Measurements from ENCODE around the gene CPNE1.
"Not testable (repeated sequence)": the region's sequence is repeated elsewhere in the genome, so short reads cannot be mapped to it uniquely, and the experiment has no call there.

The CPNE1 gene

DNA sequence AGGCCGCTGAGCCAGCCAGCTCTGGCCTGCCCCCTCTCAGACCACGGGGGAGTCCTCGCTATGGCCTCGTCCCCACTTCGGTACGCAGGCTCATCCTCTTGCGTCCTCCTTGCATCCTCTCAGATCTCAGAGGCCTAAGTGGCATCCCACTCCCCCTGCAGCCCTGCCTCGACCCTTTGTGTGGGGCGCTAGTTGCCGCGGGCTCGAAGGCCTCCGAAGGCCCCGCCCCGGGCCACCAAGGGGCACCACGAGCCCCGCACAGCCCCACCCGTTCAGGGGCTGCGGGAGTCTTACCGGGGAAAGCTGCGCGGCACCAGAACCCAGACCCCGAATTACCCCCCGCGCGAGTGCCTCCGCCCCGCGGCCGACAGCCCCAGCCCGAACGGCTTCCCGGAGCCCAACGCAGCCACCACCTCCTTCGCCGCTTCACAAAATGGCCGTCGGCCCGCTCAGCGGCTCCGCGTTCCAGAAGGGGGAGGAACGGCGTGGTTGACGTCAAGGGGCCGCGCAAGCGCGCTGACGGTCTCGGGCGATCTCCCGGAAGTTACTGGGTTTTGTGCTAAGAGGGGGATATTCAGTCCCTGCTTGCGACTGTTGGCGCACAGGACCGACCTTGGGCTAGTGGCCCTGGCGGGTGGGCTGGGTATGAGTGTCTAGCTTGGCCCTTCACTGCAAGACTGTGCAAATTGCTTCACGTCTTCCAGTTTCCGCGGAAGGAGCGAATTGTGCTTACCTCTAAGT is at the start of gene CPNE1, which contains the start of gene RBM12:
CPNE1 (minus strand) TSS at position 435 of the 741 bp plus-strand sequence. CDS start 31,977 bp downstream, outside the sequence.
RBM12 (minus strand) TSS at position 435 of the 741 bp plus-strand sequence. CDS start 9,578 bp downstream, outside the sequence.
- no peak for DNase-seq

DNA sequence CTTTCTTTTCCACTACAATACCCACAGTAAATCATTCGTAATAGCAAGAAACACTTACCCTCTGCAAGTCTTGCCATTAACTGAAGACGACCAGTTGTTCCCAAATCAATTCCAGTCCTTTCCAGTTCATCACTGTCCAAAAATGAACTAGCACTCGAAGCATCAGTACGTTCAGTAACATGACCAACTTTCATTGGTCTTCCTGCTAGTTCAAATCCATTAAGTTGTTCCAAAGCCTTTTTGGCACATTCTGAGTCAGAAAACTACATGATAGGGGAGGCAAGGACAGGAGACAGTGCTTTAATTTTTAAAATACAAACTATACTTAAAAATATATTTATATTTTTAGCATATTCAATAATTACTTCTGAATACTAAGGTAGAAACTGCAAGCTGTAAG is 49.4 kb upstream of the CPNE1 start:
- no peak for DNase-seq

DNA sequence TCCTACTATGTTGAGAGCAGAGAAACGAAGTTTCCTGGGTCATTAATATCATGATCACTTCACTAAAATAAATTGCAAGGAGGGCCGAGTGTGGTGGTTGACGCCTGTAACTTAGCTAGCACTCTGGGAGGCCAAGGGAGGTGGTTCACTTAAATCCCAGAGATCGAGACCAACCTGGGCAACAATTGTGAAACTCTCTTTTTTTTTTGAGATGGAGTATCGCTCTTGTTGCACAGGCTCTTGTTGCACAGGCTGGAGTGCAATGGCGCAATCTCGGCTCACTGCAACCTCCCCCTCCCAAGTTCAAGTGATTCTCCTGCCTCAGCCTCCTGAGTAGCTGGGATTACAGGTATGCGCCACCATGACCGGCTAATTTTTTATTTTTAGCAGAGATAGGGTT is 48.4 kb upstream of the CPNE1 start:
- DNase-seq: not testable (repeated sequence)

DNA sequence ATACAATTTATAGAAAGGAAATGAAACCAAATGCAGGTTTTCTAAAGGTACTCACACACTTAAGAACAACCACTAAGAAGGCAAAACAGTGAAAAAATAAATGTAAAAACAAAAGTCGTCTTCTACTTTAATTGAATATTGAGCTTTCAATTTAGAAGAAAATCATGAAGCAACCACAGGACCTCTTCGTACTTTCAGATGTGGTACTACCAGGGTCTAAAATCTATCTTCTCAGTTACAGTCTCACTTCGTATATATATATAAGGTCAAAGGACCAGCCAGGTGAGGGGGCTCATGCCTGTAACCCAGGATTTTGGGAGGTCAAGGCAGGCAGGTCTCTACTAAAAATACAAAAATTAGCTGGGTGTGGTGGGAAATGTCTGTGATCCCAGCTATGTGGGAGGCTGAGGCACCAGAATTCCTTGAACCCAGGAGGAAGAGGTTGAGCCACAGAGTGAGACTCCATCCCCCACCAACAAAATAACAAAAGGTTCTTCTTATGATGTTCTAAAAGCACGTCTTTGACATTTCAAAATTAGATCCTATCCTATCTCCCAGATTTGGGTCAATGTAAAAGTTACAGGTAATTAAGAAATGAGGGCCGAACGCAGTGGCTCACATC is 47.0 kb upstream of the CPNE1 start:
- DNase-seq: no peak

DNA sequence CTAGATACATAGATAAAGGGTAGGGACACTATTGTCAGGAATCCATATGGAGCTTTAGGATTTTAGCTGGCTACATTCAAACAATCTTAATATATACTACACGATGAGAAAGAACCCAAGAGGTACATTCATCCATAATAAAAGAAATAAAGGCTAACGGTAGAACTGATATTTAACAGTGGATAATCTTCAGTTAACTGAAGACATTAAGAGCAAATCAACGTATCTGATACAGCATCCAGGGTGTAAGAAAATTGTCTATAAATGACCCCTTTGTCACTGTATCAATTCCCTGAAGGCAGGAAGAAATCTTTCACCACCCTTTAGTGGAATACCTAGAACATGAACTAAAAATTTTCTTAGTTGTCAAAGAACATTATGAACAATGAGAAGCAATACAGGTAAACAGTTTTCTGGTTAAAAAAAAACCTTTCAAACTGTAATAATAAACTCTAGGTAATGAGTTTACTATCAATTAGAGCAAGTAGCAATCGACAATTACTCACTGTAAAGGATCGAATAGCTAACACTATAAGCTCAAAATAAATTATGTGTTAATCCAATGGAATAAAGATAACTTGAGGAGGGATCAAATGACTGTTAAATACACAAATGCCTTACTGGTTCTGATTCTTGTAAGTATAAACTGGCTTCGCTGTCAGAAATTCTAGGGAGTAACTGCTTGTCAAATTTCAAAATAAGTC is 46.3 kb upstream of the CPNE1 start:
- DNase-seq: no peak

DNA sequence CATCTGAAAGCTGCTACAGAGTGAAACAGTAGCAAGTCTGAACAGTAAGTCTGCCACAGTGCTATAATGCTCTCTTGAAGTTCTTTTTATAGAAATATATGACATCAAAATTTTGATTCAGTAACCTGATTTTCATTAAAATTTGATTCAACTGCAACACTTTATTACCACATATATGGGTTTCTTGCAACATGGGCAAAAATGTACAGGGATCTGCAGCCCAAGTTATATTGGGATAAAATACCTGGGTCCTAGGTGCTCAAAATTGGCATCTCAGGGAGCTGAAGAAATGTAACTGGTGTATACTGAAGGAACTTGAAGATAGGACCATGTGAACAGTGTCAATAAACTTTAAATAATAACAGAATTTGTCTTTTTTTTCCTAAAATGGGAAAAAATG is 45.3 kb upstream of the CPNE1 start:
- no peak for DNase-seq

DNA sequence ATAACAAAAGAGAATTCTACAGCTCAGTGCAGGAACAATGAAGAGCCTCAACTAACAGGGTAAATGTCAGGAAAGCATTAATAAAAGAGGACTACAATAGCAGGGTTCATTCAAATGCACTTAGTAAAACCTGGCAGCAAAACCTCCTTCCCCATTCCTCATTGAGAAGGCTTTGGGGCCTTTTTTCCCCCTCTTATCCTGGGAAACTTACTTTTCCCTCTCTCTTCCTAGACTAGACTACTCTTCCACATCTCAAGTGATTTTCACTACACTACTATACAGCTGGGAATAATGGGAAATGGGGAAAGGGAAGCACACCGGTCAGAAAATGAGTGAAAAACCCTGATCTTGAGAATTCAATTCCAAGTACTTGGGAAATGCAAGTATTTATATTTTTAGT is 44.6 kb upstream of the CPNE1 start:
- DNase-seq: no peak

DNA sequence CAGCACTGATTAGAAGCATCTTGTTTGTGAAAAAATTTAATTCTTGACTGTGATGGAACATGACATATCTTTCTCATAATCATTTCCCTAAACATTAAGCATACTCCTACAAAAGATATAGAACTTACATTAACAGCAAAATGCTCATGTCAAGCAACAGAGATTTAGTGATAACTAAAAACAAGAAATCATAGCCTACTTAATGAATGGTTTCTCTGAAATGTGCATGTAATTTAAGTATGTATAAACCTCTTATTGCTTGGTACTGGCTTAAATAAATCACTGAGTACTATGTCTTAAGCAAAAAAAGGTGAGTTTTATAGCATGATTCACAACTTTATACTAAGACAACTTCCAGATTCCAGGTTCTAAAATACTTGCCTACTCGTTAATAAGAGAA is 43.8 kb upstream of the CPNE1 start:
- DNase-seq: no peak

DNA sequence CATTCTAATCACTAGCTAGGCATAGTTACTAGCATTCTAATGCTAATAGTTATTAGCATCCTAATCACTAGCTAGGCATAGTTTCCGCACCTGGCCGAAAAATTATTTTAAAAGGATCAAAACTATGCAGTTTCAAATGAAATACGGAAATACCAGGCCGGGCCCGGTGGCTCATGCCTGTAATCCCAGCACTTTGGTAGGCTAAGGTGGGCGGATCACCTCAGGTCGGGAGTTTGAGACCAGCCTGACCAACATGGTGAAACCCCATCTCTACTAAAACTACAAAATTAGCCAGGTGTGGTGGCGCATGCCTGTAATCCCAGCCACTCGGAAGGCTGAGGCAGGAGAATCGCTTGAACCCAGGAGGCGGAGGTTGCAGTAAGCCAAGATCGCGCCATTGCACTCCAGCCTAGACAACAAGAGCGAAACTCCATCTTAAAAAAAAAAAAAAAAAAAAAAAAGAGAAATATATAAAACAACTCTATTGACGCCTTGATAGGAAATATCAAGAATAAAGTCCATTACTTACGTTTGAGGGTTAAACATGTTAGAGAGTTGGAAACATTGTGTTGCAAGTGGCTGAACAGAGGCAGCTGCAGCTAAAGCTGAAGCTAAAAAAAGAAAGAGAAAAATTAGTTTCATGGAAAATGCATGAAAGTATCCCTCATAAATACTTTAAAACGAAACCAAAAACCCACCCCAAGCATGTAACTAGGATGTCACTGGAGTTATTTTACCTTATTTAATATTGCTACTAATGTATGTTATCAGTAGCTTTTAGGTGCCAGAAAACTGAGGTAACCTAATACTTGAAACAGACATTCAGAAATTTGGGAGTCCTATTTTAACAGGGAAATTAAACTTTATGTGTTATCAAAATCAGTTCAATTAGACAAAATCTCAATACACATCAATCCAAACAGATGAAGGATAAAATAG is 42.2 kb upstream of the CPNE1 start:
- DNase-seq: not testable (repeated sequence)

DNA sequence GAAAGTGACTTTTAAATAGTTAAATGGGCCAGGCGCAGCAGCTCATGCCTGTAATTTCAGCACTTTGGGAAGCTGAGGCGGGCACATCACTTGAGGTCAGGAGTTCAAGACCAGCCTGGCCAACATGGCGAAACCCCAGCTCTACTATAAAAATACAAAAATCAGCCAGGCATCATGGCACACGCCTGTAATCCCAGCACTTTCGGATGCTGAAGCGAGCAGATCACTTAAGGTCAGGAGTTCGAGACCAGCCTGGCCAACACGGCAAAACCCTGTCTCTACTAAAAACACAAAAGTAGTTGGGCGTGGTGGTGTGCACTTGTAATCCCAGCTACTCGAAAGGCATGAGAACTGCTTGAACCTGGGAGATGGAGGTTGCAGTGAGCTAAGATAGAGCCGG is 41.2 kb upstream of the CPNE1 start:
- not testable (repeated sequence) for DNase-seq

DNA sequence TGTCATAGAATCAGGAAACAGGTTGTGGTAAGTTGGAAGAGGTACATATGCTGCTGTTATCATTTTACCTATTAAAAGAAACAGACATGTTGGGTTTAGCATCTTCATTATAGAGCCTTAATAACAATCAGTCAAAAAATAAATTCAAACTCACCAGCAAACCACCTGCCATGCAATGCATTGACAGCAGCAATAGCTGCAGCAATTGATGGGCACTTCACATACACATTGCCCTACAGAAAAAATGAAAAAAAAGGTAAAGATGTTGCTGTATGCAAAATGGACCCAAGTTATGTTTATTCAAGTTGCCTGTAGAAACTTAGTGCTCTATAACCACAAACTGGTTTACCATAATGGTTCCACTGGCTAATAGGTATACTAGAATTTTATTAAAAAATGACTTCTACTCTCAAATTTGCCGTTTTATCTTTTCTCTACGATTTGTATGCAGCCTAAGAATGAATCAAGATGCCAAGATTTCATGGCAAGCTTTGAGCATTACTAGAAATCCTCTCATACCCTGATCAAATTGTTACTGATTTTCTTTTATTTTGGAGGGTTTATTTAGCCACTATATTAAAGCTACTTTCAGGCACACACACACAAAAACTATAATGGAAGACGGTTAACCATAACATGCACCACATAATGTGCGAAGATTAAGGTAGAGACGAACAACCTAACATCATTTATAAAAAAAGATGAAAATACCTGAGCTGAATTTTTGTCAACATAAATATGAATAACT is 40.0 kb upstream of the CPNE1 start:
- no peak for DNase-seq

DNA sequence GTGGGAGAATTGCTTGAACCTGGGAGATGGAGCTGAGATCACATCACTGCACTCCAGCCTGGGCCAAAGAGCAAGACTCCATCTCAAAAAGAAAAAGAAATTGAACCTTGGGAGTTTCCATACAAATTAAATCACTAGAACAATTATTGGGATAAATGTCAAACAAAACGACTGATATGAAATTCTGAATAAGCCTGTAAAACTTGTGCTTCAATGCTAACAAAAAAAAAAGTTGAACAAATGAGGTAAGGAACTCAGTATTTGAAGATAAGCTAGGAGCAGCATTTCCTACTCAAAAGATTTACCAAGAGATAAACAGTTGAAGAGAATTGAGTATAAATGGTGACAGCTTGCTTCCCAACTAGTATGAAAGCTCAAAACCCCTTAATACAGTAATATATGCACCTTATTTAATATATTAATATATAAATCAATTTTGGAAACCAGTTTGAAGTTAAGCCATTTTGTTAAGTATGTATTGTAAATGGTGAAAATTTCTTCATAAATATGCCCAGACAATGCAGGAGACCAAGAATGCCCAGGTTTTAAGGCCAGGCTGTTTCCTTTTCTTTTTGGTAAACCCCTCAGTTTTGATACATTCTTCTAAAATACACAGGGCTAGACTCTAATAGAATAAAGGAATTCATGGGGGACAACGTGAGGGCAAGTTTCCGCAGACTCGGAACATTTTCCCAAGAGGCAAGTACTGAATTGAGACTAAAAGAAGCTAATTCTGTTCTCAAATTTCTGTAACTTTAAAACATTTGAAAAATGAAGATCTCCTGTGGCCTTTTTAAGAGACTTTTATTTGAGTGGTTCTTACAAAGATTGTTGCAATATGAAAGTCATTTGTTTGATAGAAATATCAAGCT is 38.4 kb upstream of the CPNE1 start:
- no peak for DNase-seq

DNA sequence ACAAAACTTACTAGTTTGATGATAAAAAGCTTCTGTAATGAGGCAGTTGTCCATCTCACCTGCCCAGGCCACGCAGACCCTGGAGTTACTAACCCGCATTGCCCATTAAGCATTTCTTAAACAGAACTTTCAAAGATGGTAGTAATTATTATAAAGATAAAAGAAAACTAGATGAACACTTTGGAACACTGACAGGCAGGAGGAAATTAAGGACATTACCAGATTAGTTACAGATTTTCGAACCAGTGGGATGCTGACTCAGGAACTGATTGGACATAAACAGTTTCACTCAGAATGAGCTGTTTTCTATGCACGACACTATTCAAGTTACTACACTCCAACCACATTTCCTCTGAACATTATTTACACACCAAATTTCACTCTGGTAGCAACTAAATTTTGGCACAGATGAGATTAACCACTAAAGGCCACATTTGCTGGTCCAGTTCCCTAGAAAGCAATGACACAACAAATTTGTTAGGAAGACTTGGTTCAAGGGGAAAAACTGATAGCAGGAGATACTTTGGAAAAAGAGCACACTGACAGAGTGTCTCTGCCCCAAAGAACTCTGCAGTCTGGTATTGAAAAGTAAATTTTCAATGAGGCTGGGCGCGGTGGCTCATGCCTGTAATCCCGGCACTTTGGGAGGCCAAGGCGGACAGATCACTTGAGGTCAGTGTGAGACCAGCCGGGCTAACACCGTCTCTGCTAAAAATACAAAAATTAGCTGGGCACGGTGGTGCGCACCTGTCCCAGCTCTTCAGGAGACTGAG is 37.5 kb upstream of the CPNE1 start:
- no peak for DNase-seq

DNA sequence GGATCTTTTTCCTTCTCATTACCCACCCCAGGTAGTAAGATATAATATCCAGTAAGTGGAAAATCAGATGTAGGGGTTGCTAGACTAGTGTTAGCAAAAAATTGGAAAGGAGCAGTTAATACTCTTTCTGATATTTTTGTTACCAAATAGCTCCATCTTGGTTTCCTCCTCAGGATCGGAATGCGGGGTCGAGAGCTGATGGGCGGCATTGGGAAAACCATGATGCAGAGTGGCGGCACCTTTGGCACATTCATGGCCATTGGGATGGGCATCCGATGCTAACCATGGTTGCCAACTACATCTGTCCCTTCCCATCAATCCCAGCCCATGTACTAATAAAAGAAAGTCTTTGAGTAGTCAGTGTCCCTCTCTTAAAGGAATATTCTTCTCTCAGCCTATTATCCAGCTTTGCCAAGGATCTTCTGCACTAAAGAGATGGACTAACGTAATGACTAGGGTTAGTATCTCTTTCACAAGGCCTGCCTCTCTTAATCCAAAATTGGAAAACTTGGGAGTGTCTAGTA is 36.0 kb upstream of the CPNE1 start:
- no peak for DNase-seq

DNA sequence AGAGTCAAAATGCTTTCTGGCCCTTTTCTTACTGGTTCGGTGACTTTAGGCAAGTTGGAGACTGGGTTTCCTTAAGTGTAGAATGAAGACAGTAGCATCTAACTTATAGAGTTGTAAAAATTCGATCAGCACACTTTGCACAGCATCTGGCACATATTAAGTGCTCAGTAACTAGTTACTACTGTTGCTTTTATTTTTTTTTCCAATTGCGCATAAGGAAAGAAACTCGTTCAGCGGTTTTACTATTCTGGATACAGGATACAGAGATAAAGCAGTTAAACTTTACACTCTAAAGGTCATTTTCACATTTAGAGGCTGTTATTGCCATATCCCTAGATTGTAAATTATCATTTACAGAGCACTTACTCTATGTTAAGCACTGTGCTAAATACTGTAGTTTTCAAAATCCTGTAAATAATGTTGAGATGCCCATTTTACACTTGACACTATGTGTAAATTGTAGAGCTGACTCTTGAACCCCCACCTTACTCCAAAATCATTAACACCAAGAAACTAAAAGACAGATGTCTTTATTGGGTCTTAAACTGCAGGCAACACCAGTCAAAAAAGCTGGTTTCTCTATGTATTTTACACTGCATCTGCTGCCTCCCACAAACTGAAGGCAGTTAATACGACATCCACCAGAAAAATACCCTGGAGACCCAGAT is 35.4 kb upstream of the CPNE1 start:
- DNase-seq: no peak

DNA sequence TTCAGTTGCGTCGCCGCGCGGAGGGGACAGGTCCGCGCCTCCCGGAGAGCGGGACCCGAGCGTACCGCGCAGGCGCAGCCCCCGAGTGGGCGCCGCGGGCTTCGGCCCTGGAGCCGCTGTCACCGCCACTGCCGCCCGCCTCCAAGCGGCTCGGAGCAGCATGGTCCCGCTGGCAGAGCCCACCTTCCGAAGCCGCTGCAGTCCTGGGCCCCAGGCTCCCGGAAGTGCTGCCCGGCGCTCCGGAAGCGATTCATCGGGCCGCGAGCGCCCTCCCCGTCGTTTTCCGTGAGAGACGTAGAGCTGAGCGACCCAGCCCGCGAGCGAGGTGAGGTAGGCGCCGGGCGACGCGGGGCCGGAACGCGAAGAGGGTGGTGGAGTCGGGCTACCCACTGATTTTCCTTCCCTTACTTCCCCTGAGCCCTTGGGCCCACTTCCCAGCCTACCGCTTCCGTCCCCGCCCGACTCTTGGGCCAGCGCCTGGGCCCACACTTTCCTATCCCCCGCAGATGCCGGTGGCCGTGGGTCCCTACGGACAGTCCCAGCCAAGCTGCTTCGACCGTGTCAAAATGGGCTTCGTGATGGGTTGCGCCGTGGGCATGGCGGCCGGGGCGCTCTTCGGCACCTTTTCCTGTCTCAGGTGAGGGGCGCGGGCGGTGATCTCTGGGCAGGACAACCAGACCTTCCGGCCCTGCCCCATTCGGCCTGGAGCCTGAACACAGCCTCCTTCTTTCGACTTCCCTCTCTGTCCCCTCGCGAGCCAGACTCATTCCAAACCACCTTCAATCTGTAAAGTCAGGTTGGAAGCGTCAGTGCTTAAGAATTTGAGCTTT is 34.6 kb upstream of the CPNE1 start, which contains the start of the genes NFS1 and ROMO1:
NFS1 (minus strand) TSS at position 226 of the 830 bp plus-strand sequence; CDS start at position 162, 64 bp downstream.
ROMO1 (plus strand) TSS at position 279 of the 830 bp plus-strand sequence; CDS start at position 507, 228 bp downstream.
- peak; percentile 23 for DNase-seq

DNA sequence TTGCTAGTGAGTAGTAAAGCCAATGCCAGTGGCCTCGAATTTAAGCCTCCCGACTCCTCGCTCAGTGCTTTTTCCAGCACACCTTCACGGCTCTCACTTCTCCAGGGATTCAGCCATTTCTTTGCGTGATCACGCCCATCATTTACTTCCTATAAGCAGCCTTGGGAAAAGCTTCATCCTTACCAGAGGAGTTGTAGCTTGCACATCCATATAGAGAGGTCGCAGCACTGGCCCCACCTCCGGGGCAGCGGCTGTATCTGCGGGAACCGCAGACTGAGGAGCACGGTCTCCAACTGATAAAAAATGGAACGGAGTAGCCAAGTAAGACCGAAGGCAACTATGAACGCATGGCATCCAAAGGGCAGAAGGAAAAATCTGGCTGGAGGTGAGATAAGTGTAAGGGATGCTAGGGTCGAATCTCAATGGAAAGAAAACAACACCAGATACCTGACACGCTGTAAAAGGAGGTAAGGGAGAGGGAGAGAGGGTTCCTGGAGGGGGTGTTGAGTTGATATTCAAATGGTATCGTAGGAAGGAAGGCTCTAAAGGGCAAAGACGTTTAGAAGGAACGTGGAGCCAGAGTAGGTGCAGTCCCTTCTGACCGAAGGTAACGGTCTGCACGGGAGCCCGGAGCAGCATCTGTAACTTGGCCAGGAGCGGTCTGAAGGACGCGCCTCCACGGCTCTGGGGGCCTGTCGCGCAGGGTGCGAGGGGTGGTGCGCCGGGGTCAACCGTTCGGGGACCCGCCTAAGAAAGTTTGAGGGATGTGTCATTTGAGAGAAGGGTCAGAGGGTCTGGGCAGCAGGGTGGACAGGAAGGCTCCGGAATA is 33.8 kb upstream of the CPNE1 start:
- no peak for DNase-seq

All from cortex of kidney (tissue), 1 donor.